ENCODE data around the gene MIF4GD. TPM values are rescaled to one million over a fixed set of nuclear protein-coding genes. Genes with fewer than 3 reads are reported as not detected.

The MIF4GD gene
- total and polyA plus RNA-seq, 9 of the 15 experiments (the other 6 are each of a cell fraction or from before 2014, with no cell fraction given) = 11.8 to 63.8 (median 28.1) TPM

GRCh38 chr17:75271233-75271954 is 363 bp upstream of the MIF4GD start (continued):
- no peak for TF ChIP-seq CHD7 (IDR thresholded peaks at IDR 0.05; ENCODE audit: low read depth, low read length)
- TF ChIP-seq FOXK1 (CRISPR knock-in tag; IDR thresholded peaks at IDR 0.05; ENCODE audit: borderline replicate concordance) = no peak
- peak; percentile 87 for TF ChIP-seq CCNT2 (IDR thresholded peaks at IDR 0.05; ENCODE audit: borderline replicate concordance, extremely low read depth, insufficient read length, low read depth, low read length)
- no peak for TF ChIP-seq ERF (CRISPR knock-in tag; IDR thresholded peaks at IDR 0.05)
- TF ChIP-seq, protein P1, sequence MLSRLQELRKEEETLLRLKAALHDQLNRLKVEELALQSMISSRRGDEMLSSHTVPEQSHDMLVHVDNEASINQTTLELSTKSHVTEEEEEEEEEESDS (CRISPR knock-in tag; IDR thresholded peaks at IDR 0.05) = no peak
- no peak for TF ChIP-seq ZZZ3 (IDR thresholded peaks at IDR 0.05)
- TF ChIP-seq SREBF2 (CRISPR knock-in tag; IDR thresholded peaks at IDR 0.05) = no peak
- no peak for TF ChIP-seq BRCA1 (IDR thresholded peaks at IDR 0.05)
- no peak for TF ChIP-seq BRCA1 (CRISPR knock-in tag; IDR thresholded peaks at IDR 0.05)
- no peak for TF ChIP-seq CC2D1A (IDR thresholded peaks at IDR 0.05)
- TF ChIP-seq MITF (IDR thresholded peaks at IDR 0.05) = no peak
- no peak for TF ChIP-seq ZNF3 (CRISPR knock-in tag; IDR thresholded peaks at IDR 0.05)
- TF ChIP-seq EZH2 (IDR thresholded peaks at IDR 0.05; ENCODE audit: borderline replicate concordance, low read depth, low read length) = no peak
- TF ChIP-seq ETV6 (IDR thresholded peaks at IDR 0.05; ENCODE audit: borderline replicate concordance in 1 of 2, low read depth in 2 of 2, low read length in 1 of 2) = no peak
- no peak for TF ChIP-seq ETV6 (CRISPR knock-in tag; IDR thresholded peaks at IDR 0.05; ENCODE audit: borderline replicate concordance)
- 0 out of 2 replicates have a peak, but pooled peaks have one; percentile 19 for TF ChIP-seq RNF2 (IDR thresholded peaks at IDR 0.05)
- TF ChIP-seq CAMTA2 (CRISPR knock-in tag; conservative IDR thresholded peaks at IDR 0.05) = no peak

Measured in K562 (cell line).